ENCODE results near the gene CDKL1.
"Not testable (repeated sequence)": the region's sequence is repeated elsewhere in the genome, so short reads cannot be mapped to it uniquely, and the experiment has no call there.

DNA sequence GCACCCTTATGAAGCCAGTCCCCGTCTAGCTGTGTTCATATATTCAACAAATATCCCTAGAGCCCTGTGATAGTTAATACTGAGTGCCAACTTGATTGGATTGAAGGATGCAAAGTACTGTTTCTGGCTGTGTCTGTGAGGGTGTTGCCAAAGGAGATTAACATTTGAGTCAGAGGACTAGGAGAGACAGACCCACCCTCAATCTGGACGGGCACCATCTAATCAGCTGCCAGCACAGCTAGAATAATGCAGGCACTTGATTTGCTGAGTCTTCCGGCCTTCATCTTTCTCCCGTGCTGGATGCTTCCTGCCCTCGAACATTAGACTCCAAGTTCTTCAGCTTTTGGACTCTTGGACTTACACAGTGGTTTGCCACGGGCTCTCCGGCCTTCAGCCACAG, 31.1 kb downstream of the CDKL1 start:
- TF ChIP-seq, protein P1, sequence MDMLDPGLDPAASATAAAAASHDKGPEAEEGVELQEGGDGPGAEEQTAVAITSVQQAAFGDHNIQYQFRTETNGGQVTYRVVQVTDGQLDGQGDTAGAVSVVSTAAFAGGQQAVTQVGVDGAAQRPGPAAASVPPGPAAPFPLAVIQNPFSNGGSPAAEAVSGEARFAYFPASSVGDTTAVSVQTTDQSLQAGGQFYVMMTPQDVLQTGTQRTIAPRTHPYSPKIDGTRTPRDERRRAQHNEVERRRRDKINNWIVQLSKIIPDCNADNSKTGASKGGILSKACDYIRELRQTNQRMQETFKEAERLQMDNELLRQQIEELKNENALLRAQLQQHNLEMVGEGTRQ (IDR thresholded peaks at IDR 0.05), result not testable (repeated sequence)
- TF ChIP-seq, protein P2, sequence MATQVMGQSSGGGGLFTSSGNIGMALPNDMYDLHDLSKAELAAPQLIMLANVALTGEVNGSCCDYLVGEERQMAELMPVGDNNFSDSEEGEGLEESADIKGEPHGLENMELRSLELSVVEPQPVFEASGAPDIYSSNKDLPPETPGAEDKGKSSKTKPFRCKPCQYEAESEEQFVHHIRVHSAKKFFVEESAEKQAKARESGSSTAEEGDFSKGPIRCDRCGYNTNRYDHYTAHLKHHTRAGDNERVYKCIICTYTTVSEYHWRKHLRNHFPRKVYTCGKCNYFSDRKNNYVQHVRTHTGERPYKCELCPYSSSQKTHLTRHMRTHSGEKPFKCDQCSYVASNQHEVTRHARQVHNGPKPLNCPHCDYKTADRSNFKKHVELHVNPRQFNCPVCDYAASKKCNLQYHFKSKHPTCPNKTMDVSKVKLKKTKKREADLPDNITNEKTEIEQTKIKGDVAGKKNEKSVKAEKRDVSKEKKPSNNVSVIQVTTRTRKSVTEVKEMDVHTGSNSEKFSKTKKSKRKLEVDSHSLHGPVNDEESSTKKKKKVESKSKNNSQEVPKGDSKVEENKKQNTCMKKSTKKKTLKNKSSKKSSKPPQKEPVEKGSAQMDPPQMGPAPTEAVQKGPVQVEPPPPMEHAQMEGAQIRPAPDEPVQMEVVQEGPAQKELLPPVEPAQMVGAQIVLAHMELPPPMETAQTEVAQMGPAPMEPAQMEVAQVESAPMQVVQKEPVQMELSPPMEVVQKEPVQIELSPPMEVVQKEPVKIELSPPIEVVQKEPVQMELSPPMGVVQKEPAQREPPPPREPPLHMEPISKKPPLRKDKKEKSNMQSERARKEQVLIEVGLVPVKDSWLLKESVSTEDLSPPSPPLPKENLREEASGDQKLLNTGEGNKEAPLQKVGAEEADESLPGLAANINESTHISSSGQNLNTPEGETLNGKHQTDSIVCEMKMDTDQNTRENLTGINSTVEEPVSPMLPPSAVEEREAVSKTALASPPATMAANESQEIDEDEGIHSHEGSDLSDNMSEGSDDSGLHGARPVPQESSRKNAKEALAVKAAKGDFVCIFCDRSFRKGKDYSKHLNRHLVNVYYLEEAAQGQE (IDR thresholded peaks at IDR 0.05), result not testable (repeated sequence)
- TF ChIP-seq, protein P3, sequence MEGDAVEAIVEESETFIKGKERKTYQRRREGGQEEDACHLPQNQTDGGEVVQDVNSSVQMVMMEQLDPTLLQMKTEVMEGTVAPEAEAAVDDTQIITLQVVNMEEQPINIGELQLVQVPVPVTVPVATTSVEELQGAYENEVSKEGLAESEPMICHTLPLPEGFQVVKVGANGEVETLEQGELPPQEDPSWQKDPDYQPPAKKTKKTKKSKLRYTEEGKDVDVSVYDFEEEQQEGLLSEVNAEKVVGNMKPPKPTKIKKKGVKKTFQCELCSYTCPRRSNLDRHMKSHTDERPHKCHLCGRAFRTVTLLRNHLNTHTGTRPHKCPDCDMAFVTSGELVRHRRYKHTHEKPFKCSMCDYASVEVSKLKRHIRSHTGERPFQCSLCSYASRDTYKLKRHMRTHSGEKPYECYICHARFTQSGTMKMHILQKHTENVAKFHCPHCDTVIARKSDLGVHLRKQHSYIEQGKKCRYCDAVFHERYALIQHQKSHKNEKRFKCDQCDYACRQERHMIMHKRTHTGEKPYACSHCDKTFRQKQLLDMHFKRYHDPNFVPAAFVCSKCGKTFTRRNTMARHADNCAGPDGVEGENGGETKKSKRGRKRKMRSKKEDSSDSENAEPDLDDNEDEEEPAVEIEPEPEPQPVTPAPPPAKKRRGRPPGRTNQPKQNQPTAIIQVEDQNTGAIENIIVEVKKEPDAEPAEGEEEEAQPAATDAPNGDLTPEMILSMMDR (IDR thresholded peaks at IDR 0.05), result not testable (repeated sequence)
- not testable (repeated sequence) for TF ChIP-seq TP53 (CRISPR knock-in tag; IDR thresholded peaks at IDR 0.05); ZFP36 (IDR thresholded peaks at IDR 0.05; ENCODE audit: borderline replicate concordance, partially characterized antibody); CHD2 (IDR thresholded peaks at IDR 0.05; ENCODE audit: low read length, partially characterized antibody); RAD21 (conservative IDR thresholded peaks at IDR 0.05 in 1 of 2, IDR thresholded peaks at IDR 0.05 in 1 of 2); CBX2 (IDR thresholded peaks at IDR 0.05; ENCODE audit: borderline replicate concordance, low read depth); RARB (CRISPR knock-in tag; IDR thresholded peaks at IDR 0.05); PHF8 (IDR thresholded peaks at IDR 0.05; ENCODE audit: borderline replicate concordance, low read depth); JUN (IDR thresholded peaks at IDR 0.05)
